ENCODE data around the gene KIF26B.

The KIF26B gene

GRCh38 chr1:245173446-245174211 is 18.8 kb downstream of the KIF26B start:
- no peak for DNase-seq

GRCh38 chr1:245177071-245177900 is 22.5 kb downstream of the KIF26B start:
- no peak for DNase-seq

- no peak for DNase-seq
These were observed 24.9 kb downstream of the KIF26B start for GRCh38 chr1:245179706-245180105.

DNA sequence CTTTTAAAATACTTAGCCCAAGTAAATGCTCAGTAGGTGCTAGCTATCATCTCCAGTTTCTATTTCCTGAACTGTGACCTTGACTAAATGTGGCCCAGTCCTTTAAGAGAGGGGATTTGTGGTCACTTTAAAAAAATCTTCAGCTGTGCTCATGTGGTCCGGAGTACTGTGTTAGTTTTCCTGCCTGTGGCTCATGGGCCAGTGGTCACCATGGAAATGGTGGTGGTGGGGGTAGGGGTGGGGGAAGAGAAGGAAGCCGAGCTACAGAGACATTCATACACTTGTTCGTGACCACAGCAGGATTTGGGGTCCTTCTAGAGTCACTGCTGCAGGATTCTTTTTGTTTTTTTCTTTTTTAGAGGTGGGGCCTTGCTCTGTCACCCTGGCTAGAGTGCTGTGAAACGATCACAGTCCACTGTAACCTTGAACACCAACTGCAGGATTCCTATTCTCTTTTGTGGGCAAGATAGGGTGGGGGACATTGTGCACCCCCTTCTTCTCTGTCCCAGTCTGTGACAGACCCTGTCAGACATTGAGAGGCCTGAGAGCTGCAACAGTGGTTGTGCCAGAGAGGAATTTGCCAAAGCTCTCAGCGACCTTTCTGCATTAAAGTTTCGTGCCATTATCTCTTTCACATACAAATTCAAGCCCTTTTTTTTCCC is 25.8 kb downstream of the KIF26B start:
- DNase-seq, result no peak

DNA sequence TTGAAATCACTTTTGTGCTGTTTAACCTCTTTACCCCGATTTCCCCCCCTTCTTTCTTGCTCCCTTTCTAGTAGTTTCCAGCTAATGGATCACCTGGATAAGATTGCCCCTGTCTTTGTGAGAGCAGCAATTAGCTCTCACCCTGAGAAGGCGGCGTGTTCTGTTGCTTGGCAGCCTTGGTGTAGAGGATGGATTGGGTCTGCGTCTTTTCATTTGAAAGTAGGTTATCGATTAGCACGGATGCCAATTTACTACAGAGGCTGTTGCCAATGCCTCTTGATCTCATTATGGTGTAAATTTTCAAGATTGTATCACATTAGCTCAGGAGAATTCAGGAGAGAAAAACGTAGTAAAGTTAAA is 26.4 kb downstream of the KIF26B start:
- no peak for DNase-seq

DNA sequence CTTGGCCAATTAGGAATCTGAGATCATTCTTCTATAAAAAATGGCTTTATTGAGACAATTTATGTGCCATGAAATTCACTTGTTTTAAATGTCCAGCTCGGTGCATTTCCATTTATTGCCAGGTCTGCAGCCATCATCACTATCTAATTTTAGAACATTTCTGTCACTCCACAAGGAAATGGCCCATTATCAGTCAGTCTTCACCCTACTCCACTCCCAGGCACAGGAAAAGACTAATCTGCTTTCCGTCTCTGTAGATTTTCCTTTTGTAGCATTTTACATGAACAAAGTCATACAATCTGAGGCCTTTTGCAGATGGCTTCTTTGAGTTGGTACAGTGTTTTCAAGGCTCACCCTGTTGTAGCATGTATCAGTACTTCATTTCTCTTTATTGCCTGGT is 27.2 kb downstream of the KIF26B start:
- no peak for DNase-seq

DNA sequence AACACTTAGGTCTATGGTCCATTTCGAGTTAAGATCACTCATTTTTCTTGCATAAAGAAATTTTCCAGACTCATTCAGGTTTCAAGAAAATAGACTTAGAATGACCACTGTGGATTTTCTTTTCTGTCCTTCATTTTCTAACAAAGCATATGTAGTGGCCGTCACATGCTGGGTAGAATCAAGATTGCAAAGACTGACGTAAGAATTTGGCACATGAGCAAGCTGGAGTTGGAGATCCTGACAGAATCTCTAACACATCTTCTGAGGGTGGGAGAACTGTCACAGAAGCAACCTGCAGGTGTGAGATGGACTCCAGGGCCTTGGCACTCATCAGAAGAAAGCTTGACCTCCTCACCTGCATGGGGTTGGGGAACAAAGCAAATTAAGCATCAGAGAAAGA is 28.6 kb downstream of the KIF26B start:
- DNase-seq, result no peak

GRCh38 chr1:245184779-245185178 is 30.0 kb downstream of the KIF26B start:
- DNase-seq, result no peak

DNA sequence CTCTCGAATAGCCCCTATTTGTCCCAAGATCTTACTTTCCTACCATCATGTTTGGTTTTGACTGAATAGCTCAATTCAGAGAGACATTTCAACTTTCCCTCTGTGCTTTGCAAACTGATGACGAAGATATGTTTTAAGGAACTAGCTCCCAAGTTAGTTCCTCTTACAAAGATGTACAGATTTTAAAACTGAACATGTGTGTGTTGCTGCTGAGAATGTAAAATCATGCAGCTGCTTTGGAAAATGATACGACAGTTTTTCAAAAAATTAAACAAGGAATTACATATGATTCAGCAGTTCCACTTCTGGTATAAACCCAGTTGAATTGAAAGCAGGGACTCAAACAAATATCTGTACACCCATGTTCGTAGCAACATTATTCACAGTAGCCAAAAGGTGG is 33.6 kb downstream of the KIF26B start:
- no peak for DNase-seq

DNA sequence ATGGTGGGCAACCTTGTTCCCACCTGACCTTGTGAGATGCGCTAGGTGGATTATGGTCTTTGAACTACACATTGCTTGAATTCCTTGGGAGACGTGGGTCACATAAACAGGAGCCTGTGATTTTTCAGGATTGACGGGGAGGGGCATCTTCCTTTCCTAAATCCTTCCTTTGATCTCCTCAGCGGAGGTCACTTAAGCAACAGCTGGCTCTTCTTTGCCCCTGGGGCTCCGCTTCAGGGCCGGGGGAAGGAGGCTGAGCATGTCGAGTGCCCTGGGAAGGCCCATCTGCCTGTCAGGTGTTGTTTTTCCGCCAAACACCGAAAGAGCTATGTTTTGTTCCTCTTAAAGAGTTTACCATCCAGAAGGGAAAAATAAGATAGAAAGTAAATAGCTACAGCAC is 40.6 kb downstream of the KIF26B start:
- no peak for DNase-seq

- no peak for DNase-seq
These were observed 42.3 kb downstream of the KIF26B start for GRCh38 chr1:245197121-245197520.

DNA sequence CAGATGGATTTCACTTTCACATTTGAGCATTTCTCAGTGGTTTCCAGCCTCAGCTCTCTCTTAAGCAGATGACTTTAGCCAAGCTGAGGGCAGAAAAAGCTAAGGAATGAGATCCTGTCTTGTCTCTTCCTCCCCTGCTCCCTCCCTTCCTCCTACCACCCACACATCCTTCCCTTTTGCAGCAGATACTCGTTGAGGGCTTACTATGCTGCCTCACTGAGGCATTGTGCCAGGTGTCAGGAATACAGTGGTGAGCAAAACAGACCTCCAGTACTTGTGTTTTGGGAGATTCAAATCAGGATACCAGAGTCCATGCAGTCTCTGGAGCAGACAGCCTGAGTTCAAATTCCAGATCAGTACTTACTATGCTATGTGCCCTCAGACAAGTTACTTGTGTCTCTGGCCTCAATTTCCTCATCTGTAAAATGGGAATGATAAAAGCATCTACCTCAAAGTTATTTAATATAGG is 43.2 kb downstream of the KIF26B start:
- DNase-seq, result peak; percentile 29

GRCh38 chr1:245198748-245199516 is 44.1 kb downstream of the KIF26B start:
- no peak for DNase-seq

GRCh38 chr1:245200146-245200545 is 45.4 kb downstream of the KIF26B start:
- DNase-seq, result no peak

GRCh38 chr1:245201201-245201600 is 46.4 kb downstream of the KIF26B start:
- no peak for DNase-seq

DNA sequence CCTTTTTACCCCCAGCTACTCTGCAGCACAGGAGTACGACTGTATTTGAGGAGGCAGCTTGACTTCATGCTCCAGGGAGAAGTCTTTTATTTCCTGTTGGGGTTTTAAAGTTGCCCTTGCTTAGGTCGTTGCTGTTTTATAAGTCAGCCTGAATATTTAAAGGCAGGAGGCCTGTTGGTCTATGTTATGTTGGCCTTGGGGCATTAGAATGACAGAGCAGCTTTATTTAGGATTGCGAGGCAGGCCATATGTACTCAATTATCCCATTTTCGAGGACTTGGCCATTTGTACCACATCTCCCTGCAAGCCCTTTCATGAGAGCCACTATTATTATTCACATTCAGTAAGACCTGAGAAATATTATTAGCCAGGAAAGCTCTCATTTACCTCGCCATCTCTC is 47.0 kb downstream of the KIF26B start:
- no peak for DNase-seq

DNA sequence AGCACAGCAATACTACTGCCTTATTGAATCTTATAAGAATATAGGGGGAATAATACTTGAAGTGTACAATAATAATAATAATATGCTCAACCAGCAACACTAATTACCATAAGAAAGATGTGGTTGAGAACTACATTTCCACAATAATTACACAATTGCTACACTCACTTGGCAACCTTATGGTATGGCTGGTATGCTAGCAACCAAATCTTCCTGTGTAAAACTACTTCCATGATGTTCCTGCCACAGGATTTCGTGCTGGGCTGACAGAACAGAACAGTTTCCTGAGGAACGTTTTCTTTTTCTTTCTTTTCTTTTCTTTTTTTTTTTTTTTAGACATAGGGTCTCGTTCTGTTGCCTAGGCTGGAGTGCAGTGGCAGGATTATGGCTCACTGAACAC is 50.6 kb downstream of the KIF26B start:
- DNase-seq, result no peak

GRCh38 chr1:245205864-245206263 is 51.1 kb downstream of the KIF26B start:
- no peak for DNase-seq

GRCh38 chr1:245207056-245207638 is 52.4 kb downstream of the KIF26B start:
- DNase-seq, result no peak

GRCh38 chr1:245207801-245208200 is 53.0 kb downstream of the KIF26B start:
- no peak for DNase-seq

DNA sequence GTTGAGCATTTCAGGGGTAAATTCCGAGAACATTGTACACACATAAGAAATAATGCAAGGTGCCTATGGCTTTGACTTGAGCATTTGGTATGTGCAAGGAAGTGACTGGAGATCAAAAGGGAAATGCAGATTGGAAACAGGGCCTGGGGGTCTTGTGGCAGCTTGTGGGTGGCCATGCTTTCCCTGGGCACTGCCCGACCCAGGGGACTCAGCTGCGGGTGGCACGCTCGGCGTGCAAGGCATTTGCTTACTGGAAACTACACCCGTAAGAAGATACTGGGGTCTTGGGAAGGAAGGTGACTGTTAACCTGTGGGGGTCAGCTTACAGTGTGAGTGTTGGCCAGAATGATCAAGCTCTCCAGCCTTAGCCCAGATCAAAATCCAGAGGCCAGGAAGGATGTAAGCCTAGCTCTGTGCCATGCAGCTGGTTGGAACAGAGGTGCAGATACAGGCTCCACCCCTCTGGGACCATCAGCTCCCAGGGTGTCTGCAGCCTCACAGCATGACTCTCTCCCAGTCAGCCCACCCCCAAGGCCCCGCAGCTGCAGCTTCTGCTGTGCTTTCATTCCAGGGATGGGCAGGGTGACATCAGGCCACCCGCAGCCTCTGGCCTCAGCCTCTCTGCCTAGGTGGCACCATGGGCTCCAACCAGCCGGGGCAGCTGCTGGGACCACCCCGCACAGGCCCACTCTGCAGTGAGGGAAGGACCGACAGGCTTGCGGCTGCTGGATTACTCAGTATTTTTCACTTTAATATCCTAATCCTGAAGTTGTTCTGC is 55.1 kb downstream of the KIF26B start:
- no peak for DNase-seq
